ENCODE data around the gene ETFB.

The ETFB gene

DNA sequence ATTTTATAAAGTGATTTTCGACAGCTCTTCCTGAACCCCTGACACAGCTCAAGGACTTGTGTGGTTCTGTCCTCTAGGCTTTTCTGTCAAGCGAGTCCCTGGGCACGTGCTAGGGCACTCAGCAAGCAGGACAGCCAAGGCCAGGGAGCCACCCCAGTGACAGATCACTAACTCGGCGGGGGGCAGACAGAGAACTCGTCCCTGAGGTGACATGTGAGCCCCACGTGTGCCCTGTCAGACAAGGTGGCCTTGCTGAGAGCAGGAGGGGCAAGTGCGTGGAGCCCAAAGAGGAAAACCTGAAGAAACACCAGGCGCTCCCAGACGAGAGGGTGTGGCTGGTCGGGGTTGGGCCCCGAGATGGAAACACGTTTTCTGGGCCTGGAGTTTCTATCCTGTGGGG, 4.9 kb downstream of the ETFB start:
- DNase-seq (ENCODE audit: low read depth), result no peak
- TF ChIP-seq, protein P1, sequence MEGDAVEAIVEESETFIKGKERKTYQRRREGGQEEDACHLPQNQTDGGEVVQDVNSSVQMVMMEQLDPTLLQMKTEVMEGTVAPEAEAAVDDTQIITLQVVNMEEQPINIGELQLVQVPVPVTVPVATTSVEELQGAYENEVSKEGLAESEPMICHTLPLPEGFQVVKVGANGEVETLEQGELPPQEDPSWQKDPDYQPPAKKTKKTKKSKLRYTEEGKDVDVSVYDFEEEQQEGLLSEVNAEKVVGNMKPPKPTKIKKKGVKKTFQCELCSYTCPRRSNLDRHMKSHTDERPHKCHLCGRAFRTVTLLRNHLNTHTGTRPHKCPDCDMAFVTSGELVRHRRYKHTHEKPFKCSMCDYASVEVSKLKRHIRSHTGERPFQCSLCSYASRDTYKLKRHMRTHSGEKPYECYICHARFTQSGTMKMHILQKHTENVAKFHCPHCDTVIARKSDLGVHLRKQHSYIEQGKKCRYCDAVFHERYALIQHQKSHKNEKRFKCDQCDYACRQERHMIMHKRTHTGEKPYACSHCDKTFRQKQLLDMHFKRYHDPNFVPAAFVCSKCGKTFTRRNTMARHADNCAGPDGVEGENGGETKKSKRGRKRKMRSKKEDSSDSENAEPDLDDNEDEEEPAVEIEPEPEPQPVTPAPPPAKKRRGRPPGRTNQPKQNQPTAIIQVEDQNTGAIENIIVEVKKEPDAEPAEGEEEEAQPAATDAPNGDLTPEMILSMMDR (IDR thresholded peaks at IDR 0.05; ENCODE audit: control insufficient read depth, insufficient read depth, low read depth, low read length, missing control alignments), result no peak
- no peak overlapping the region for H3K4me3 ChIP-seq (ENCODE audit: control insufficient read depth, low read depth, low read length)

DNA sequence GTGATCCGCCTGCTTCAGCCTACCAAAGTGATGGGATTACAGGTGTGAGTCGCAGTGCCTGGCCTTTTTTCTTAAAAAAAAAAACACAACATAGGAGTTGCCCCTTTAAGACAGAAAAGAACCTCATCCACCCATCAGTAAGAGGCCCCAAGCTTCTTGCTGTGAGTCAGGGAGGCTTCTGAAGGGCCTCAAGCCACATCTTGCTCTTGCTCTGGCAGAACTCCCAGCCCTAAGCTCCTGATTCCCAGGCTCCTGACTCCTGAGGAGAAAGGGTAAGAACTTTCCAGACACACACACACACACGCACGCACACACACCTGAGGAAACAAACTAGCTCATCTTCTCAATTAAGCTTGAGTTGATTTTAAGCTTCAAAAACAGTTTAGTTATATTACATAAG, 6.9 kb downstream of the ETFB start:
- peak; percentile 80 for DNase-seq (ENCODE audit: low read depth)
- H3K4me3 ChIP-seq (ENCODE audit: control insufficient read depth, low read depth, low read length), result no peak overlapping the region
- TF ChIP-seq, protein P1 (IDR thresholded peaks at IDR 0.05; ENCODE audit: control insufficient read depth, insufficient read depth, low read depth, low read length, missing control alignments), result no peak

DNA sequence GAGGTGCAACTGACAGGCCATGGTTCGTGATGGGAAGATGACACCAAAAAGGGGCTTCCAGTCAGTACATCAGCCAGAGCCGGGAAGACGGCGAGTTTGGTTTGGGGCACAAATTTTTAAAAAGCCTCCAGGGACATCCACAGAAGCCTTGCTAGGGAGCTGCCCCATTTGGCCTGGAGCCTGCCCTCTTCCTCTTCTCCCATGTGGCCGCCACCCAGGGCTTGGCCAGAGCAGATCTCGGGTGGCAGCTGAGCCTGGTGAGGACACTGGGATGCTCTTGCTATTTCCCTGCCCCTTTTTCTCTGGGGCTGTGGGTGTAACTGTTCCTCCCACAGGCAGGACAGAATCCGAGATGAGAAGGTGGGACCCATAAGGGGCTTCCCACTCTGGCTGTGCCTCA, 8.2 kb downstream of the ETFB start:
- DNase-seq (ENCODE audit: low read depth), result no peak
- TF ChIP-seq, protein P1 (IDR thresholded peaks at IDR 0.05; ENCODE audit: control insufficient read depth, insufficient read depth, low read depth, low read length, missing control alignments), result no peak

GRCh38 chr19:51356159-51356801, 9.9 kb downstream of the ETFB start:
- DNase-seq (ENCODE audit: low read depth), result no peak
- no peak overlapping the region for H3K4me3 ChIP-seq (ENCODE audit: control insufficient read depth, low read depth, low read length)
- TF ChIP-seq, protein P1 (IDR thresholded peaks at IDR 0.05; ENCODE audit: control insufficient read depth, insufficient read depth, low read depth, low read length, missing control alignments), result no peak

More for the DNA sequence above, 8.2 kb downstream of the ETFB start:
- no peak overlapping the region for H3K4me3 ChIP-seq (ENCODE audit: control insufficient read depth, low read depth, low read length)

DNA sequence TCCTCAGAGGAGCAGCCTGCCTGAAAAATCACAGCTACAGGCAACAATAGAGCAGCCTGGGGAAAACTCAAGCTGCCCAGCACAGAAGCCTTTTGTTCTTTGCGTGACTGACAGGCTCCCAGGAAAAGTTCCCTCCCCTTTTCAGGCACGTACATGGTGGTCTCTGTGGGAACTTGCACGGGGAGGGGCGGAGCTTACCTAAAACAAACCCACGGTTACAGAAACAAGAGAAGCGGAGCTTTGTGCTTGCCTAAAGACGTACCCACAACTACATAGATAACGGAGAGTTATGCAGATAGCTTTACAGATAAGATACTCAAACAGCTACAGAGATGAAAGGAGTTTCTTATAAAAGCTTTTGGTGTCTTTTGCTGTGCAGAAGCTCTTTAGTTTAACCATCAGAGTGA, 11.4 kb downstream of the ETFB start:
- no peak overlapping the region for H3K4me3 ChIP-seq (ENCODE audit: control insufficient read depth, low read depth, low read length)
- DNase-seq (ENCODE audit: low read depth), result no peak
- TF ChIP-seq, protein P1 (IDR thresholded peaks at IDR 0.05; ENCODE audit: control insufficient read depth, insufficient read depth, low read depth, low read length, missing control alignments), result no peak

DNA sequence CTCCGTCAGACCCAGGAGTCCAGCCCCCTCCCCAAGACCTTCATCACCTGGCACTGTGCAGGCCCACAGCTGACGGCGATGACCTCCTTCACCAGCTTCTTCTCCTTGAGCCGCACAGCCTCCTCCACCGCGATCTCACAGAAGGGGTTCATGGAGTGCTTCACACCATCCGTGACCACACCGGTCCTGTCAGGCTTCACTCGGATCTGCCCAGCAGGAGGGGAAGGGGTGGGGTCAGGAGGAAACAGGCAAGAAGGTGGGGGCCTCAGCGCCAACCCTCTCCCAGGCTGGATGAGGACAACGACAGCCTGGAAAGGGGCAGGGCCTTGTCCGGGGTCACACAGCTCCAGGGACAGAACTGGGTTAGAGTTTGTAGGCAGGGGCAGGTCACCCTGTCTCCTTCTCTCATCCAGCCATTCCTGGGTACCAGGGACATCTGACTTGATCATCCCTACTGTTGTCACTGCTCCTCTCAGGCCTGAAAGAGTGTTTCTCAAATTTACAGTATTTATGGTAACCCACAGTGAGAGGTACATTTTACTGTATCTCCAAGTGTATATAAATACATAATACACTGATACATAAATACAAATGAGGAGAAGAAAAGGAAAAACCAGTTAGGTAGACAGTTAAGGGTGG, 12.0 kb downstream of the ETFB start:
- no peak overlapping the region for H3K4me3 ChIP-seq (ENCODE audit: control insufficient read depth, low read depth, low read length)
- no peak for DNase-seq (ENCODE audit: low read depth)
- TF ChIP-seq, protein P1 (IDR thresholded peaks at IDR 0.05; ENCODE audit: control insufficient read depth, insufficient read depth, low read depth, low read length, missing control alignments), result no peak

All from AG09309 (cell line).